GM21367 (cell line): ENCODE results near the gene PPP2R2B.
"Not testable (repeated sequence)": the region's sequence is repeated elsewhere in the genome, so short reads cannot be mapped to it uniquely, and the experiment has no call there.

Experiments used
- ATAC-seq: cut with Tn5 transposase; IDR thresholded peaks from one replicate; pipeline ENCODE4 v1.9.1; 2021; ENCODE audit not compliant: unreplicated experiment

PPP2R2B gene

GRCh38 chr5:146748533-146748932 is 130.0 kb downstream of the PPP2R2B start:
- ATAC-seq = no peak

- ATAC-seq = no peak
Measured at GRCh38 chr5:146745931-146746577, 132.5 kb downstream of the PPP2R2B start.

- ATAC-seq = no peak
Measured at GRCh38 chr5:146744068-146744745, 134.3 kb downstream of the PPP2R2B start.

DNA sequence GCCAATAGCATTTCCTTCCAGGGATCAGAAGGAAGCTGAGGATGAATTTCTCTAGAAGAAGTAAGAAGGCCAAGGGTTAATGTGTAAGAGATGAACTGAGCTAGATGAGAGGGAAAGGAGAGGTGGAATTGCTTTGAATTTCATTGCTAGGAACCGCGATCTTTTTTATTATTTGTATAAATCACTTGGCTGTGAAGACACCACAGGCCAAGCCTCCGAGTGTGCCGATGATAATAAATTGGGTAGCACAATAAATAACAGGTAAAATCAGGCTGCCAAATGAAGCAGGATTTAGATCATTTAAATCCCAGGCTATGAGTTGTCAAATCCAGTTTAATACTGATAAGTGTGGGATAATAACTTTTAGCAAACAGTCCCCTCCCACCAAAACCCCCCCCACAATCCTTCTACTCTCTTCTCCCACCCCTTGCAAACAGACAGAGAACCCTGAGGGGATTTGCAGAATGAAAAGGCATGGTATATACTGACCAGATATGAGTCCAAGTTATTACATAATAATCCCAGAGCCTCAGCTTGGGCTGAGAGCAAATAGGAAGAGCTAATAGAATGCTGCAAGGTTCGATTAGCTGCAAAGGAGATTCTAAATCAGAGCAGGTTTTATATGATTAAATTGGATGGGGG is 143.5 kb downstream of the PPP2R2B start:
- no peak for ATAC-seq

GRCh38 chr5:146732962-146733361 is 145.6 kb downstream of the PPP2R2B start:
- ATAC-seq = no peak

DNA sequence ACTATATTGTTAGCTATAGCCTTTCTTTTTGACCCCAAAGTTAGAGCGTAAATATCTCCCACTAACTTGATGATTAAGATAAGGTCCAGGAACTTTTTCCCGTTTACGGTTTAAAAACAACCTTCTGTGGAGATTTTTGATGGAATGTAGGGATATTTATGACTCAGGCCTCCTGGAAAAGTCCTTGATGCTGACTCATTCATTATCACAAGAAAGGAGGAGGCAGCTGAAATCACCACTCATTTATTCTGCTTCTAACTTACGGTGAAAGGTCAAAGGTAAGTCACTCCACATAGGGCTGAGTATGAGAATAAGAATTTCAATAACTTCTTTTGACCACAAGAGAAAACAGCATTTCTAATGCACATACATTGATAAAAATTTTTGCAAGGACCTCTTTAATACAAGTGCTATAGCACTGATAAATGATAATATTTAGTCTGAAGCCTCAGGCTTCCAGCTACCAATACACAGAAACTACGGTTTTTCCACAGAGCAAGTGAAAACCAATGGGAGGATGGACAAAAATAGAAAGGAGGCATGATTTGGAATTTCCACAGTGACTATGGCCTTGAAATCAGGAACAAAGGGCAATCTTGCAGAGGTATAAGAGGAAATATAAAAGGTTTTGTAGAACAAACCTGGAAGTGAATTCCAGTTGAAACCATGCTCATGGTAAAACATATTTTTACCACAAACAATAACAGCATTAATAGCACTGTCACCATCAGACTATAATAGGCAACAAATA is 146.5 kb downstream of the PPP2R2B start:
- ATAC-seq = no peak

DNA sequence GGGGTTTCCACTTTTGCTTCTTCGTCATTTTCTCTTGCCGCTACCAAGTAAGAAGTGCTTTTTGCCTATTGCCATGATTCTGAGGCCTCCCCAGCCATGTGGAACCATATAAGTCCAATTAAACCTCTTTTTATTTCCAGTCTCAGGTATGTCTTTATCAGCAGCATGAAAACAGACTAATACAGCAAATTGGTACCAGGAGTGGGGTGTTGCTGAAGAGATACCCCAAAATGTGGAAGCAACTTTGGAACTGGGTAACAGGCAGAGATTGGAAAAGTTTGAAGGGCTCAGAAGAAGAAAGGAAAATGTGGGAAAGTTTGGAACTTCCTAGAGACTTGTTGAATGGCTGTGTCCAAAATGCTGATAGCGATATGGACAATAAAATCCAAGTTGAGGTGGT is 149.8 kb downstream of the PPP2R2B start:
- ATAC-seq = not testable (repeated sequence)

GRCh38 chr5:146726891-146727290 is 151.7 kb downstream of the PPP2R2B start:
- ATAC-seq = no peak

GRCh38 chr5:146726020-146726419 is 152.5 kb downstream of the PPP2R2B start:
- no peak for ATAC-seq

GRCh38 chr5:146725025-146725424 is 153.5 kb downstream of the PPP2R2B start:
- ATAC-seq = no peak

GRCh38 chr5:146722361-146722779 is 156.2 kb downstream of the PPP2R2B start:
- no peak for ATAC-seq

DNA sequence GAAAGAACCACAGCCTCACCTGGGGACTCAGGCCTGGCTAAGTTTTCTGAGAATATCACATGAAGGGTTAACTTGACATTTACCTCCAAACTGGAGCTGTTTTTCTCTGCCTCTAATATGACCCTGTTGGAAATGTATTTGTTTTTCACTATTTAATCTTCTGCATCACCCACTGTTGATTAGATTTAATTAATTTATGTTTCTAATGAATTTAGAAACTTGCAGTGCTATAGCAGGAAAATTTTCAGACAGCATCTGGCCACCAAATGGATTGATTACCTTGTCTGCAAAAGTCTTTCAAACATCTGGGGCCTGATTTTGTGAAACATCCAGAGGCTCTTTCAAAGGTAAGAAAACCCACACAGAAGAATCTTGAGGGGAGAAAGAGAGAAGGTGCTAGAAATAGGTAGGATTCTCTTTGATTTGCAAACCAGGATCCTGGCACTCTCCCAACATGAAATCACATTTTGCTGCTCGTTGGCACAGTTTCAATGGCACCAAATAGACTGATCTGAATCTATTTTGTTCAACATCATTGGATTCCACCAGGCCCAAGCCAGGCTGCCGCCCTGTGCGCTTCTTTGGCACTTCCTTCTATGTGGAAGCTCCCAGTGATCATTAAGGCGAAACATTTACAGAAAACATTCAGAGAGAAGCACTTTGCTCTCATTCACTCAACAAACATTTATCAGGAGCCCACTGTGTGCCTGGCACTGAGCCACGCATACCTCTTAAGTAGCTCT is 157.3 kb downstream of the PPP2R2B start:
- ATAC-seq = no peak

DNA sequence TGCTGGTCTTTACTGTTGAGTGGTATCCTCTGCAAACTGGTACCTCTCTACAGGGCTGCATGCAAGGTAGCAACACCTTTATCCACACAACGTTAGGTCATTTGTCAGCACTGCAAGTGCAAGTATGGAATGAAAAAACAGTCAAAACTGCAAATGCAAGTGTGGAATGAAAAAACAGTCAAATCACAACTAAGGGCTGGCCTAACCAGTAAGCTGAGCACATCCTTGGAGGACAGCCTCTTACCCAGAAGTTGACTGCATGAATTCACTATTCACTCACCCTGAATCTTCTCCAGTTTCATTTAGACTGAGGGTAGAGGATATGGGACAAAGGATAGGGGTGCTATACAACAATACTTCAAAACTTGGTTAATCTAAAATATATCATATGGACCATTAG is 158.4 kb downstream of the PPP2R2B start:
- ATAC-seq = no peak

- no peak for ATAC-seq
Measured at GRCh38 chr5:146719179-146719578, 159.4 kb downstream of the PPP2R2B start.

DNA sequence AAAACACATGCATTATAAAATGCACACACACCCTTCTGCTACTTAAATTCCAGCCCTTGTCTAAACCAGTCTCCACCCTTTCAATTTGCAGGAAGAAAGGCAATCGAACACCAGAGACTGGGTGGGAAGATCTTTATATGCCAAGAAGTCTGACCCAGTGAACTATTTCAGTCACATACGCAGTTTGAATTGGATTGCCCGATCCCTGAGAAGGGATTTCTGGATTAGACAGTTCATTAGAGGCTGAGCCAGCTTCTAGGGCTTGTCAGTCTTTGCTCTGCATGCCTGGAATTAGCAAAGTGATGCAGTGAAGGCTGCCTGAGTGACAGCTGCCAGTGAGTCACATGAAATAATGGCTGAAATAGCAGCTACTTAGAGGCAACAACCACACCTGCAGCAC is 159.9 kb downstream of the PPP2R2B start:
- ATAC-seq = no peak

GRCh38 chr5:146717951-146718350 is 160.6 kb downstream of the PPP2R2B start:
- no peak for ATAC-seq

GRCh38 chr5:146716636-146717035 is 161.9 kb downstream of the PPP2R2B start:
- ATAC-seq = no peak

DNA sequence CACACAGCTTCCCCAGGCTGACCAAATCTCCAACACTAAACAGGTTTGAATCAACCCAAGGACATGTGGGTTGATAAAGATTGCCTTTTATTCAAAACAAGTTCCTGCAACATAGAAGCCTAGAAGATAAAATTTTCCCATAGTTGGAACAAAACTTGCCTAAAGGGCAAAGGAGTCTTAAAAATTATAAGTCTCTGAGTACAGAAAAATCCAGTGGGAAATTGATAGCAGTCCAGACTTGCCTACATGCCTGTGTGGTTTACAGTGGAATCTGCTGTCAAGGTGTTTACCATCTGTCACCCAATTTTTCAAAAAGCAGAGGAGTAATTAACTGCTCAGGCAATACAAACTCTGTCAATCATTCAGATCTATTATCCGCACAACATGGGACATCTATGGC is 168.2 kb downstream of the PPP2R2B start:
- no peak for ATAC-seq

DNA sequence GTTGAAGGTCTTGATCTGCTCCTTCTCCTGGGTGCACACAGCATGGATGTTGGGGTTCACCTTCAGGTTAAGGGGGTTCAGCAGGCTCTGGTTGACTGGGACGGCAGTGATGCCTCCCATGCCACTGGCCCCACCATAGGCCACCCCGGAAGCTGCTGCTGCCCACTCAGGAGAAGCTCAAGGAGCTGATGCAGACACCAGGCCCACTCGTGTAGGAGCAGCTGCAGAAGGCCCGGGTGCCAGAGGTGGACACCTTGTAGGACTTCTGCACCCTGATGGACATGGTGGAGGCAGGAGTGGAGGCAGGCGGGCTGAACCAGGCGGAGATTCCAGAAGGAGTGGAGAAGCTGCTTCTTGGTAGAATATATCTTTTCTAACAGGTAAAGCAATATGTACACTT is 171.2 kb downstream of the PPP2R2B start:
- ATAC-seq = no peak

- ATAC-seq = no peak
Measured at GRCh38 chr5:146706321-146706972, 172.1 kb downstream of the PPP2R2B start.
